GM10248 (cell line): ENCODE results near the gene ERC2.

ENCODE experiments used
- CTCF ChIA-PET: fragments of 300-600 bp; sonication (Branson Sonifier 250); formaldehyde crosslinking; extraction: SDS; loops from one replicate; lab custom pipeline; 2021; ENCODE audit warnings: antibody characterized with exemption; lab: Yijun Ruan, JAX
- POLR2A ChIA-PET: fragments of 350-650 bp; sonication (Branson Sonifier 250); formaldehyde crosslinking; extraction: SDS; loops from one replicate; lab custom pipeline; 2020; ENCODE audit warnings: antibody characterized with exemption; lab: Yijun Ruan, JAX
- DNase-seq: peaks from one replicate; pipeline ENCODE4 v3.0.0; 2012; ENCODE audit errors: extremely low spot score
- CTCF ChIP-seq: IDR thresholded peaks from 2 replicates; pipeline ENCODE4 v1.5.1; 2012; ENCODE audit warnings: mild to moderate bottlenecking, low read depth; ENCODE audit errors: extremely low read depth, missing control alignments, control extremely low read depth

The ERC2 gene

DNA sequence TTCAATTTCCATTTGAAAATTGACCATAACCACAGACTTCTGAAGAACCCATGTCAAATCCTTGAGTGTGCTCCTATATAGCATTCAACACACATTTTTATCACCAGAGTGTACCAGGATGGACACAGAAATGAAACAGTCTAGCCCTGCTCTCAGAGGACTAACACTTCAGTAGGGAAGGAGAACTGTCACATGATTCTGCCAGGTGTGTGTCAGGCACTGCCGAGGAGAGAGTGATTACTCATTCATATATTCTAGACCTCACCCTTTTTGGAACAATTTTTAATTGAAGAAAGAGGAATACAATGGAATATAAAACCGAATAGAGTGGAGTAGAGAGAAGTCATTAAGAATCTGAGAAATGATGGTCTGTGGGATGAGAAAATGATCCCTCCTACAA is 125.8 kb downstream of the ERC2 start:
- TF ChIP-seq CTCF, result no peak
- ChIA-PET CTCF (interaction anchor here (3.7 kb wide), 1 partner anchor 152 kb away, joined by 13 read pairs; no protein-coding TSS in a partner anchor), POLR2A (no interaction called here)
- DNase-seq, result no peak

GRCh38 chr3:56339671-56340070 is 128.6 kb downstream of the ERC2 start:
- ChIA-PET CTCF (interaction anchor here (1.1 to 3.7 kb wide), 7 partner anchors 8 to 155 kb away, joined by 3 to 21 read pairs (median 9); no protein-coding TSS in a partner anchor), POLR2A (no interaction called here)
- no peak for TF ChIP-seq CTCF
- DNase-seq, result no peak

GRCh38 chr3:56339244-56339643 is 129.0 kb downstream of the ERC2 start:
- POLR2A ChIA-PET, result no interaction called here
- TF ChIP-seq CTCF, result no peak
- CTCF ChIA-PET, result interaction anchor here (0.9 to 3.7 kb wide), 3 partner anchors 9 to 155 kb away, joined by 4 to 21 read pairs (median 13); no protein-coding TSS in a partner anchor
- DNase-seq, result no peak

GRCh38 chr3:56336023-56336422 is 132.2 kb downstream of the ERC2 start:
- no peak for DNase-seq
- ChIA-PET POLR2A (no interaction called here), CTCF (interaction anchor here (1.4 to 1.9 kb wide), 3 partner anchors 11 to 159 kb away, joined by 3 to 9 read pairs (median 4); no protein-coding TSS in a partner anchor)
- no peak for TF ChIP-seq CTCF

DNA sequence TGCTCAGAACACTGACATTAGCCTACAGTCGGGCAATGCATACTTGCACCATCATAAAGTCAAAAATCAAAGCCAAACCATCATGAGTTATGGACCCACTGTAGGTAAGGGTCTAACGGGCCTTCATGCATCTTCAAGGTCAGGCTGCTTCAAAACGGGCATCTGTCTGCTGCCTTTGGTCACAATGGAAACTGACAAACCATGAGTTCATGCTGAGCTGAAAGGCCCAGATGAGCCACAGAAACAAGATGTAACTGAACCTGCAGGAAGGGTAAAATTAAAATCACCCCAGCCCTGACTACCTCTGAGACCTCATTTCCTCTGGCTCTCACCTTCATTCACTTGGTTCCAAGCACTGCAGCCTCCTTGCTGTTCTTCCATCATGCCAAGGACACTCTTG is 143.8 kb downstream of the ERC2 start:
- no peak for TF ChIP-seq CTCF
- ChIA-PET CTCF (interaction anchor here (2.3 kb wide), 1 partner anchor 23 kb away, joined by 4 read pairs; no protein-coding TSS in a partner anchor), POLR2A (no interaction called here)
- DNase-seq, result no peak

DNA sequence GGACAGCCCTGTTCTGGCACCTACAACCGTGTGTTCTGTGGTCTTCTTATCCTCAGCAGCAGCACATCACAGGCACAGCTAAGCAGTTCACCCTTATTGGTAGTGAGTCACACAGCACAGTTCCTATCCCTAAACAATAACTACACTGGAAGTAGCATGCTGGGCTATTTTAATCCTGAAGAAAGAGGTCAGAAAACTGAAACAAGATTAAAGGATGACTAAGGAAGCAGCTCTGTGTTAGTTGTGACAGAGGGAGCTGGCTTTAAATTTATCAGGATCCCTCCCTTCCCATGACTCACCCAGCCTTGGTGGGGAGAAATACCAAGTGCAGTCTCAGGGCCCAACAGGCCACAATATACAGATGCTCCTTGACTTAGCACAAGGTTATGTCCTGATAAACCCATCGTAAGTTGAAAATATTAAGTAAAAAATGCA is 144.3 kb downstream of the ERC2 start:
- ChIA-PET POLR2A (no interaction called here), CTCF (interaction anchor here (2.3 kb wide), 1 partner anchor 23 kb away, joined by 4 read pairs; no protein-coding TSS in a partner anchor)
- TF ChIP-seq CTCF, result no peak
- DNase-seq, result no peak
